Trophoblast cell (in vitro differentiated cells and primary cell): Measurements from ENCODE around the gene SUPT5H.

Experiments used
- DNase-seq, 2 donors: peaks; one replicate each; pipeline ENCODE4 v3.0.0-alpha.2; 2016
- H2AFZ ChIP-seq: 2 replicates; pipeline ENCODE4 v1.6.1; 2013; ENCODE audit warnings: low read length, moderate library complexity, mild to moderate bottlenecking; ENCODE audit not compliant: insufficient read depth, poor library complexity
- H2AK5ac ChIP-seq: 2 replicates; pipeline ENCODE4 v1.6.1; 2013; ENCODE audit warnings: mild to moderate bottlenecking, low read length
- H2BK120ac ChIP-seq: 2 replicates; pipeline ENCODE4 v1.6.1; 2013; ENCODE audit warnings: low read length, mild to moderate bottlenecking, moderate library complexity; ENCODE audit not compliant: insufficient read depth, poor library complexity
- H2BK12ac ChIP-seq: 2 replicates; pipeline ENCODE4 v1.6.1; 2013; ENCODE audit warnings: mild to moderate bottlenecking, low read length, moderate library complexity
- H2BK5ac ChIP-seq: 2 replicates; pipeline ENCODE4 v1.6.1; 2013; ENCODE audit warnings: low read length, low read depth, moderate library complexity, mild to moderate bottlenecking; ENCODE audit not compliant: poor library complexity
- H3K14ac ChIP-seq: 2 replicates; pipeline ENCODE4 v1.6.1; 2013; ENCODE audit warnings: mild to moderate bottlenecking, low read length
- H3K18ac ChIP-seq: 2 replicates; pipeline ENCODE4 v1.6.1; 2013; ENCODE audit warnings: mild to moderate bottlenecking, low read length
- H3K23ac ChIP-seq: 2 replicates; pipeline ENCODE4 v1.6.1; 2013; ENCODE audit warnings: low read length
- H3K27ac ChIP-seq: 2 replicates; pipeline ENCODE4 v1.5.1; 2013; ENCODE audit warnings: low read depth, mild to moderate bottlenecking, inconsistent platforms, low read length, moderate library complexity
- H3K27me3 ChIP-seq: 2 replicates; pipeline ENCODE4 v1.6.1; 2013; ENCODE audit warnings: inconsistent platforms, mild to moderate bottlenecking, low read length, moderate library complexity; ENCODE audit not compliant: insufficient read depth
- H3K36me3 ChIP-seq, 2 experiments: 1 replicate in 1 of 2; 2 replicates in 1 of 2; pipeline ENCODE4 v1.6.1; 2013; ENCODE audit warnings: low read length in 2 of 2, mild to moderate bottlenecking in 2 of 2, moderate library complexity in 1 of 2; ENCODE audit not compliant: insufficient read depth in 2 of 2, control insufficient read depth in 1 of 2
- H3K4ac ChIP-seq: 2 replicates; pipeline ENCODE4 v1.6.1; 2013; ENCODE audit warnings: low read depth, mild to moderate bottlenecking, low read length, moderate library complexity
- H3K4me1 ChIP-seq, 2 experiments: 1 replicate in 1 of 2; 2 replicates in 1 of 2; pipeline ENCODE4 v1.6.1; 2013; ENCODE audit warnings: low read length in 2 of 2, mild to moderate bottlenecking in 2 of 2, moderate library complexity in 1 of 2; ENCODE audit not compliant: insufficient read depth in 2 of 2, control insufficient read depth in 1 of 2
- H3K4me2 ChIP-seq: 2 replicates; pipeline ENCODE4 v1.6.1; 2013; ENCODE audit warnings: inconsistent platforms, mild to moderate bottlenecking, low read length, moderate library complexity
- H3K4me3 ChIP-seq: 2 replicates; pipeline ENCODE4 v1.5.1; 2013; ENCODE audit warnings: mild to moderate bottlenecking, low read depth, low read length, inconsistent platforms
- H3K79me1 ChIP-seq: one replicate; pipeline ENCODE4 v1.6.1; 2013; ENCODE audit warnings: low read length
- H3K79me2 ChIP-seq: 2 replicates; pipeline ENCODE4 v1.6.1; 2013; ENCODE audit warnings: low read length, mild to moderate bottlenecking; ENCODE audit not compliant: control insufficient read depth, insufficient read depth, poor library complexity
- H3K9ac ChIP-seq: 2 replicates; pipeline ENCODE4 v1.6.1; 2013; ENCODE audit warnings: mild to moderate bottlenecking, low read length
- H3K9me3 ChIP-seq: 2 replicates; pipeline ENCODE4 v1.6.1; 2013; ENCODE audit warnings: low read depth, mild to moderate bottlenecking, control low read depth, inconsistent platforms, low read length; ENCODE audit not compliant: insufficient read depth
- H4K12ac ChIP-seq: 2 replicates; pipeline ENCODE4 v1.6.1; 2013; ENCODE audit warnings: low read depth, mild to moderate bottlenecking, low read length, moderate library complexity
- H4K8ac ChIP-seq: 2 replicates; pipeline ENCODE4 v1.6.1; 2013; ENCODE audit warnings: low read depth, mild to moderate bottlenecking, low read length, moderate library complexity
- H4K91ac ChIP-seq: one replicate; pipeline ENCODE4 v1.6.1; 2013; ENCODE audit warnings: low read depth, mild to moderate bottlenecking, low read length, moderate library complexity
- WGBS: extraction: QIAGEN DNeasy Blood & Tissue Kit; methylation state at CpG from one replicate; pipeline ENCODE4 v1.1.7; 2013; ENCODE audit warnings: missing lambda C conversion rate; ENCODE audit not compliant: insufficient read length, insufficient coverage; ENCODE audit errors: extremely low coverage; 5-methylcytosine and 5-hydroxymethylcytosine counted together

The SUPT5H gene

GRCh38 chr19:39400061-39400460 is 45.3 kb upstream of the SUPT5H start:
- H3K79me2 ChIP-seq, result peaks cover 7% of the 10 kb centered on the region
- peaks cover 18% of the 10 kb centered on the region for H3K79me1 ChIP-seq
- peak in 1 of 2 donors; percentile 47 for DNase-seq
- H2BK120ac ChIP-seq, result no peak overlapping the region
- H3K18ac ChIP-seq, result no peak overlapping the region
- H2BK12ac ChIP-seq, result no peak overlapping the region
- no peak overlapping the region for H3K4me3 ChIP-seq
- no peaks in the 10 kb centered on the region for H3K9me3 ChIP-seq
- no peak overlapping the region for H3K23ac ChIP-seq
- no peak overlapping the region for H4K91ac ChIP-seq
- H3K4ac ChIP-seq, result no peak overlapping the region
- H3K27me3 ChIP-seq, result no peaks in the 10 kb centered on the region
- no peak overlapping the region for H4K12ac ChIP-seq
- no CpG with 5 or more reads among the region's 4 CpGs for WGBS
- no peak overlapping the region for H3K4me2 ChIP-seq
- peaks cover 11 to 16% of the 10 kb centered on the region in 2 experiments for H3K36me3 ChIP-seq
- H3K4me1 ChIP-seq, result peaks cover 27 to 37% of the 10 kb centered on the region in 2 experiments
- H2AK5ac ChIP-seq, result no peak overlapping the region
- no peak overlapping the region for H3K14ac ChIP-seq
- no peak overlapping the region for H4K8ac ChIP-seq
- H2BK5ac ChIP-seq, result no peak overlapping the region
- H2AFZ ChIP-seq, result no peak overlapping the region
- H3K9ac ChIP-seq, result no peak overlapping the region
- no peak overlapping the region for H3K27ac ChIP-seq

DNA sequence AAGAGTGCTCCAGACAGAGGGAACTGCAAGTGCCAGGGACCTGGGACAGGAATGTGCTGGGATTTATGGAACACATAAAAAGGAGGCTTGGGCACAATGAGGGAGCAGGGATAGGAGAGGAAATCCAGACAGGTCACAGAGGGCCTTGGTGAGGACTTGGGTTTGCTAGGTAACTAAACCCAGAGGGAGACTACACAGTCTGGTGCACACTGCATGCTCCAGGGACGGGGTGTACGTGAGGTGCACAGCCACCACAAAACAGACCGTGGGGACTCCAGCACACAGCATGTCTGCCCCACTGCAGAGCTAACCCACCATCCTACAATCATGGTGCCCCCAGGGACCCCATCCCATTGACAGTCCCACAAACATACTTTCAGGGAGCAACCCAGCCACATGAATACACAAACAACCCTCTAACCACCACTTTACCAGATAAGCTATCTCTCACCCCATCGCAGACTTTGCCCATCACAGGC is 44.3 kb upstream of the SUPT5H start:
- no CpG with 5 or more reads among the region's 4 CpGs for WGBS
- no peak overlapping the region for H4K12ac ChIP-seq

DNA sequence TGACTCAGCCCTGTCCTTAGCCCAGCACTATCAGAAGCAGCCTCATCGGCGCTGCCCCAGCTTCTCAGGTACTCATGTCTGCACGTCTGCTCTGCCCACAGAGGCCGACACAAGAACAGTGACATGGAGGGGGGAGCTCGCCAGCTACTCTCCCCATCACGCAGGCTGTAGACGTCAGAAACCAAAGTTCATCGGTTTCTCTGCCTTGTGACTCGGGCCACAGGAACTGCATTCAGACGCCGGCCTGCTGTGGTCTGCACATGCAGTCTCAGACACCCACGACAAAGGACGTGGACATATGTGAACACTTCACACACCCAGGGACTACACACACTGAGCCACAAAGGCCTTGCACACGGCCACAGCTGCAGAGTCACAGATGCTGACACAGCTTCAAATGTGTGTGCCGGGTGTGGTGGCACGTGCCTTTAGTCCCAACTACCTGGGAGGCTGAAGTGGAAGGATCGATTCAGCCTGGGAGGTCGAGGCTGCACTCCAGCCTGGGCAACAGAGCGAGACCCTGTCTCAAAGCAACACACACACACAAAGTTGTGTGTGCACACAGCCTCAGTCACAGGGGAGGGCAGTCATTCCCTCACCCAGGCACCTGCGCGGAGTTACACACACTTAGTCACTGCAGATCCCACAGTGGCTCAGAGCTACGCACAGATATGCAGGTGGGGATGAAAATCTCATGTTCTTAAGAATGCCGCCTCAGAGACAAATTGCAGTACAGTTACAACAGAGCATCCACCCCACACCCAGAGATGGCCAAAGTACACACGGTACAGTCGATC is 43.6 kb upstream of the SUPT5H start:
- Histone ChIP-seq H2BK12ac (peak overlapping the region; percentile 1), H4K12ac (peak overlapping the region; percentile 65), H3K4me2 (peak overlapping the region; percentile 81), H3K27me3 (no peaks in the 10 kb centered on the region), H3K4ac (no peak overlapping the region), H2AK5ac (peak overlapping the region; percentile 12), H3K14ac (peak overlapping the region; percentile 59), H3K23ac (no peak overlapping the region), H2BK120ac (no peak overlapping the region), H2AFZ (no peak overlapping the region), H4K8ac (peak overlapping the region; percentile 50), H4K91ac (peak overlapping the region; percentile 98), H3K79me2 (peaks cover 10% of the 10 kb centered on the region), H3K4me1 (peaks cover 27 to 40% of the 10 kb centered on the region in 2 experiments), H3K18ac (no peak overlapping the region), H3K79me1 (peaks cover 19% of the 10 kb centered on the region), H3K4me3 (peak overlapping the region; percentile 59), H3K36me3 (peaks cover 5 to 10% of the 10 kb centered on the region in 2 experiments), H2BK5ac (no peak overlapping the region), H3K27ac (peak overlapping the region; percentile 93), H3K9ac (no peak overlapping the region), H3K9me3 (no peaks in the 10 kb centered on the region)
- WGBS, result no CpG with 5 or more reads among the region's 25 CpGs
- peak; percentile 83 to 85 for DNase-seq

More for the DNA sequence above, 44.3 kb upstream of the SUPT5H start:
- Histone ChIP-seq H3K4me2 (no peak overlapping the region), H4K8ac (no peak overlapping the region), H4K91ac (peak overlapping the region; percentile 38), H3K9me3 (no peaks in the 10 kb centered on the region), H2BK12ac (peak overlapping the region; percentile 18), H3K14ac (no peak overlapping the region), H3K4me3 (no peak overlapping the region), H3K79me1 (peaks cover 18% of the 10 kb centered on the region), H3K23ac (no peak overlapping the region), H2AK5ac (no peak overlapping the region), H3K79me2 (peaks cover 7% of the 10 kb centered on the region), H3K27ac (no peak overlapping the region), H3K36me3 (peaks cover 5 to 10% of the 10 kb centered on the region in 2 experiments), H3K27me3 (no peaks in the 10 kb centered on the region), H3K18ac (no peak overlapping the region), H2BK120ac (no peak overlapping the region), H3K4ac (no peak overlapping the region), H2BK5ac (no peak overlapping the region), H3K9ac (no peak overlapping the region), H3K4me1 (peaks cover 27 to 38% of the 10 kb centered on the region in 2 experiments), H2AFZ (no peak overlapping the region)
- DNase-seq, result no peak

DNA sequence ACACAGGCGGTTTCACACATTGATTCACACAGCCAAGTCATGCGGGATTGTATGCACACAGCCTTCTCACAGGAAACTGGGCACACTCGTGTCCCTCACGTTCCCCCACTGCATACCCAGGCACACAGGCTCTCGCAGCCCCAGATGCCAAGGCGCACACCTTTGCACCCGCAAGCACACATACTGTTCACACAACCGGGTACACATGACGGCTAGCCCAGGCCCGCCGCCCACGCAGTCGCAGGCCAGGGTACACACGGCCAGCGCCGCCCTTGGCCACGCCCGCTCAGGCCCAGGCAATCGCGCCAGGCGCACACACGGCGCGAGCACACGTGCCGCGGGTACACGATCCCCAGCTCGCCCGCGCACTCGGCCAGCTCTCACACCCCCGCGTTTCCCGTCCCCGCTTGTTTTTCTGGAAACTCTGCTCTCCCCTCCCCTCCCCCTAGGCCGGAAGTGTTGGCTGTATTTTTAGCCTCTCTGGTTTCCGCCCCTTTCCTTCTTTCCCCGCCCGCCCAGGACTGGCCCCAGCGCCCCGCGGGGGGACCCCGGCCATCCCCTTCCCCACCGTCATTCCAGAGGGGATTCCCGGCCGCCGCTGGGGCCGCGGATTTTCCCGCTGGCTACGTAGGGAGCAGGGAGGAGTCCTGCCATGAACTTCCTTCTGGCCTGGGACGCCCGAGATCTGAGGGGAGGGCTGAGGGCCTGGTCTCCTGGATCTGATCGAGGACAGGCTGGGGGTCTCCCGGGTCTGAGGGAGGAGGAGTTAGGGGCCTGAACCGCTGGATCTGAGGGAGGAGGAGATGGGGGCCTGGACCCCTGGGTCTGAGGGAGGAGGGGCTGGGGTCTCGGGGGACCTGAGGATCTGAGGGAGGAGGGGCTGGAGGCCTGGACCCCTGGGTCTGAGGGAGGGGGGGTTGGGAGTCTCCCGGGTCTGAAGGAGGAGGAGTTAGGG is 42.8 kb upstream of the SUPT5H start:
- peaks cover 27 to 41% of the 10 kb centered on the region in 2 experiments for H3K4me1 ChIP-seq

More for the DNA sequence above, 42.8 kb upstream of the SUPT5H start:
- H4K91ac ChIP-seq, result peak overlapping the region; percentile 98
- peak overlapping the region; percentile 51 for H2AFZ ChIP-seq
- peak overlapping the region; percentile 98 for H3K14ac ChIP-seq
- H3K9me3 ChIP-seq, result no peaks in the 10 kb centered on the region
- H3K4me2 ChIP-seq, result peak overlapping the region; percentile 81
- H3K27me3 ChIP-seq, result no peaks in the 10 kb centered on the region
- H3K4ac ChIP-seq, result peak overlapping the region; percentile 85
- DNase-seq, result peak; percentile 86 to 88
- peak overlapping the region; percentile 92 for H2BK5ac ChIP-seq
- H4K12ac ChIP-seq, result peak overlapping the region; percentile 79
- H3K79me2 ChIP-seq, result peaks cover 18% of the 10 kb centered on the region
- H3K79me1 ChIP-seq, result peaks cover 27% of the 10 kb centered on the region
- H2BK120ac ChIP-seq, result peak overlapping the region; percentile 94
- H2BK12ac ChIP-seq, result peak overlapping the region; percentile 65
- H2AK5ac ChIP-seq, result peak overlapping the region; percentile 95
- H3K18ac ChIP-seq, result peak overlapping the region; percentile 96
- peak overlapping the region; percentile 95 for H4K8ac ChIP-seq
- peak overlapping the region; percentile 93 for H3K27ac ChIP-seq
- no peak overlapping the region for H3K23ac ChIP-seq
- H3K9ac ChIP-seq, result peak overlapping the region; percentile 15
- peaks cover under 1 to 4% of the 10 kb centered on the region in 2 experiments for H3K36me3 ChIP-seq
- no CpG with 5 or more reads among the region's 59 CpGs for WGBS
- H3K4me3 ChIP-seq, result peak overlapping the region; percentile 59
